A172 (cell line): ENCODE measurements around the gene GRB7. TPM values are rescaled to one million over a fixed set of nuclear protein-coding genes. Genes with fewer than 3 reads are reported as not detected.
"Not testable (repeated sequence)": the region's sequence is repeated elsewhere in the genome, so short reads cannot be mapped to it uniquely, and the experiment has no call there.

ENCODE experiments used
- DNase-seq: peaks from one replicate; pipeline ENCODE4 v3.0.0-alpha.2; 2015; ENCODE audit warnings: low spot score
- total RNA-seq: library from RNA; depleted of rRNA; stranded (reverse); fragments of >200 nt; shearing (Covaris generic); gene quantifications from 2 replicates; pipeline ENCODE4 v1.2.3, GENCODE V29; 2014

GRB7 gene
- total RNA-seq, 1 experiment from 2014 or later, result 0.40 TPM

- DNase-seq, result no peak
These were observed 5.2 kb upstream of the GRB7 start for GRCh38 chr17:39732586-39732985.

GRCh38 chr17:39735882-39736281 lies 1.9 kb upstream of the GRB7 start:
- no peak for DNase-seq

DNA sequence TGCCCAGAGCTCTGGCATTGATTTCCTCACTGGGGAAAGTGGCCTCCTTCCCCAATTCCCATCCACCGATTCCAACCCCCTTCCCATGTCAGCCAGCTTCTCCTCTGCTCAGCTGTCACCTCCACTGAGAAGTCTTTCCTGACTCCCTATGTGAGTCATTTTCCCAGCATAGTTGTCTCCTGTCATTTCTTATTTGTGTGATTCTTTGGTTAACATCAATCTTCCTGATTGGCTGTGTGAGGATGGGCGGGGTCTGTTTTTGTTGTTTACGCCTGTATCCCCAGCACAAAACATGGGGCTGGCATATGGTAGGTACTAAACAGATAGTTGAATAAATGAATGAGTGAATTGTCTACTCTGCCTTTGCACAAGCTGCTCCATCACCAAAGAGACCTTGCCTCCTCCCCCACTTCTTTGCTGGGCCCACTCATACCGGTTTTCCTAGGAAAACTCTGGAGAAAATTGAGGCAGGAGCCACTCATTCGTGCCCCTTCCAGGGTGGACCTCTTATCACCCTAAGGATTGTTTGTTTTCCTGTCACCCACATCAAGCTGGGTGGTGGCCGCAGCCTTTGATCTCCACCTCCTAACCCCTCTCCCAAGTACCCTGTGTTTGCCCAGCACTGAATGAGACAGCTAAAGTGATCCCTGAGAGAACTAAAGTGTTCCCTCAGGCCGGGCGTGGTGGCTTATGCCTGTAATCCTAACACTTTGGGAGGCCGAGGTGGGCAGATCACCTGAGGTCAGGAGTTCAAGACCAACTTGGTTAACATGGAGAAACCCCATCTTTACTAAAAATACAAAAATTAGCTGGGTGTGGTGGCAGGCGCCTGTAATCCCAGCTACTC lies 1.2 kb upstream of the GRB7 start:
- DNase-seq, result peak; percentile 62

- DNase-seq, result no peak
These were observed 455 bp upstream of the GRB7 start for GRCh38 chr17:39737206-39737759.

DNA sequence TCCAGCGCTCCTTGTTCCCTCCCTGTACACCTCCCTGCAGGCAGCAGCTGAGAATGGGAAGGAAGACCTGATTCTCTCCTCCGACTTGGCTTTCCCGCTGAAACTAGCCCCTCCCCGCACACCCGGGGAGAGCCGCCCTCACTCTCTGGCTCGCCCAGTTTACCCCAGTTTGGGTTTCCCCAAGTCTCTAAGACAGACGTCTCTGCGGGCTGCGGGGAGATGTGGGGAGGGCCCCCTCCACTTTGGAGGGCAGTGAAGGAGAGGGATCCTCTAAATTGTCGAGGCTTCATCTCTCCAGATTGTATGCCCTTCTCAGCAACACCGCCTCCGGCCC lies 797 bp downstream of the GRB7 start:
- DNase-seq, result no peak

- DNase-seq, result peak; percentile 16
These were observed 1.5 kb downstream of the GRB7 start for GRCh38 chr17:39738983-39739884.

DNA sequence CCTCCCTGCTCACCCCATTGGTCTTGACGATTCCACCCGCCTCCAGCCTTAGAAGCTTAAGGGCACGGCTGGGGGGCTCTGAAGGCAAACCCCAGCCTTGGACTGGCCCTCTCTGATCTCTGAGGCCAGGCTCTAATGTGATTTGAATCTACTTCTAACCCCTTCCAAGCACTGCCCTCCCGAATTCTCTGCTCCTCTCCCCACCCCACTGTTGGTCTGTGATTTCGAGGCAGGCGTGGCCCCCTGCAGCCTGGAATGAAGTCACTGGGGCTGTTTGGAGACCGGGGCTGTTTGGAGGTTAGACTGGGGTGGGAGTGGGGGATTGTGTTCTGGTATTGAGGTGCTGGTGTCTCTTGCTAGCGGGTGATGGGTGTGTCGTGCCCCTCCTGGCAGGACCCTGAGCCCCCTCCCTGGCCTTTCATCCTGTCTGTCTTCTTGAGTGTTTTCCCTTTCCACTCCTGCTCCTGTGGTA lies 2.2 kb downstream of the GRB7 start:
- no peak for DNase-seq

- peak; percentile 93 for DNase-seq
These were observed 2.8 kb downstream of the GRB7 start for GRCh38 chr17:39740357-39741111.

GRCh38 chr17:39742126-39742855 lies 4.6 kb downstream of the GRB7 start:
- DNase-seq, result no peak

- DNase-seq, result no peak
These were observed 5.2 kb downstream of the GRB7 start for GRCh38 chr17:39742856-39743436.

DNA sequence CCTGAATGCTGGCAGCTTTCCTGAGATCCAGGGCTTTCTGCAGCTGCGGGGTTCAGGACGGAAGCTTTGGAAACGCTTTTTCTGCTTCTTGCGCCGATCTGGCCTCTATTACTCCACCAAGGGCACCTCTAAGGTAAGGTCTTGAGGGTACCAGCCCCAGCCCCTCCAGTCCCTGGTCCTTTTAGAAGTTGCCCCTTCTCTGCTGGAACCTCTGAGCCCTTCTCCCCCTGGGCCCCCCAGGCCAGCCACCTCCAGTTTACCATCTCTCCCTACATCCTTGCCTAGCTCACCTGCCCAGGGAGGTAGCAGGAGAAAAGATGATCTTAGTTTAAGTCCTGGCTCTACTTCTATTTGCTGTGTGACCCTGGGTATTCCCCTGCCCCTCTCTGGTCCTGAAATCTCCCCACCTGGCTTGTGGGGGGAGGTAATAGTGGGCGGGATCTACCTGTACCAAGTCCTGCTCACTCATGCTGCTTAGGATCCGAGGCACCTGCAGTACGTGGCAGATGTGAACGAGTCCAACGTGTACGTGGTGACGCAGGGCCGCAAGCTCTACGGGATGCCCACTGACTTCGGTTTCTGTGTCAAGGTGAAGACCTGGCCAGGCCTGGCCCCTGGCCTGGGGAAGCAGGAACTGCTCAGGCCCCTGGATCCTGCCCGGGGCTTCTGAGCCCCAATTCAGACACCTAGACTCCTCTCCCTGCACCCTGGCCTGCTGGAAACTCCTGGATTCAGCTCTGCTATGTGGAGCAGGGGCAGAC lies 6.5 kb downstream of the GRB7 start:
- no peak for DNase-seq

GRCh38 chr17:39744836-39745215 lies 7.1 kb downstream of the GRB7 start:
- no peak for DNase-seq

DNA sequence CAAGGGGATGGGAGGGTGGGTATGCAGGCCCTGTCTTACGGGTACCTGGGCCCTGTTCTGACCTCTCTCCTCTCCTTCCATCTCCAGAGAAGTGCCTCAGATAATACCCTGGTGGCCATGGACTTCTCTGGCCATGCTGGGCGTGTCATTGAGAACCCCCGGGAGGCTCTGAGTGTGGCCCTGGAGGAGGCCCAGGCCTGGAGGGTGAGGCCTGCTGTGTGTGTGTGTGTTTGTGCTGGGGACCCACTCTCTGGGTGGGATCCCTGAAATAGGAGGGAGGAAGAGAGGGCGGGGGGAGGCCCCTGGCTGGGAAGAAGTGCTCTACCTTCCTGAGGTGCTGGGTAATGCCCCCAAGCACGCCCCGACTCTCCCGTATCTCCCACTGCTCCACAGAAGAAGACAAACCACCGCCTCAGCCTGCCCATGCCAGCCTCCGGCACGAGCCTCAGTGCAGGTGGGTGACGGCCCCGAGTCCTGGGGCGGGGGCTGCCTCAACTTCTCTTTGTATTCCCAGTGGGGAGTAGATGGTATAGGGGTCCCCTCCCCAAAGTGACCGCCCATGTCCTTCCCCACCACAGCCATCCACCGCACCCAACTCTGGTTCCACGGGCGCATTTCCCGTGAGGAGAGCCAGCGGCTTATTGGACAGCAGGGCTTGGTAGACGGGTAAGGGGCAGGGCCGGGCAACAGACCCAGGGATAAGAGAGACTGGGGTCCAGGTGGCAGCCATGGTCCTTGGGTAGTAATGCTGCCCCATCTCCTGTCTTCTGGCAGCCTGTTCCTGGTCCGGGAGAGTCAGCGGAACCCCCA lies 7.8 kb downstream of the GRB7 start:
- no peak for DNase-seq

DNA sequence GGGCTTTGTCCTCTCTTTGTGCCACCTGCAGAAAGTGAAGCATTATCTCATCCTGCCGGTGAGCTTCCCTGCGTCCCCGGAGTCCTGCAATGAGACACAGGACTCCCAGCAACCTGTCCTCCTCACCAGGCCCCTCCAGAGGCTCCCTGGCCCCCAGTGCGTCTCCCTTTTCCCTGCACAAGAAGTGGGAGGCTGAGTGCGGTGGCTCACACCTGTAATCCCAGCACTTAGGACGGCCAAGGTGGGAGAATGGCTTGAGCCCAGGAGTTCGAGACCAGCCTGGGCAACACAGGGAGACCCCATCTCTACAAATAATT lies 8.4 kb downstream of the GRB7 start:
- DNase-seq, result no peak

- DNase-seq, result no peak
These were observed 10.0 kb downstream of the GRB7 start for GRCh38 chr17:39747745-39748144.

GRCh38 chr17:39748444-39749034 lies 10.8 kb downstream of the GRB7 start:
- DNase-seq, result not testable (repeated sequence)

- DNase-seq, result peak; percentile 27
These were observed 12.6 kb downstream of the GRB7 start for GRCh38 chr17:39750131-39751015.
